Measurements from ENCODE around the gene TRMT44. TPM values are rescaled to one million over a fixed set of nuclear protein-coding genes. Genes with fewer than 3 reads are reported as not detected.

The TRMT44 gene
- total and polyA plus RNA-seq, 7 donors: 2.1 to 29.1 (median 14.2) TPM

GRCh38 chr4:8494218-8494617 lies 53.6 kb downstream of the TRMT44 start:
- intact Hi-C loops (cut with DNase I): no loop called here
- no peak for DNase-seq
- WGBS, 2 donors: 82 to 90% methylated on average over 3 of the region's 3 CpGs
- Histone ChIP-seq H3K4me1 (no peaks in the 10 kb centered on the region), H3K27ac (no peak overlapping the region), H3K9me3 (no peaks in the 10 kb centered on the region), H3K4me3 (no peak overlapping the region), H3K36me3 (no peaks in the 10 kb centered on the region), H3K27me3 (no peaks in the 10 kb centered on the region)
- TF ChIP-seq EP300 (IDR thresholded peaks at IDR 0.05) (no peak), POLR2A (IDR thresholded peaks at IDR 0.05) (no peak), POLR2AphosphoS5 (IDR thresholded peaks at IDR 0.05) (no peak)
- TF ChIP-seq, protein P1, sequence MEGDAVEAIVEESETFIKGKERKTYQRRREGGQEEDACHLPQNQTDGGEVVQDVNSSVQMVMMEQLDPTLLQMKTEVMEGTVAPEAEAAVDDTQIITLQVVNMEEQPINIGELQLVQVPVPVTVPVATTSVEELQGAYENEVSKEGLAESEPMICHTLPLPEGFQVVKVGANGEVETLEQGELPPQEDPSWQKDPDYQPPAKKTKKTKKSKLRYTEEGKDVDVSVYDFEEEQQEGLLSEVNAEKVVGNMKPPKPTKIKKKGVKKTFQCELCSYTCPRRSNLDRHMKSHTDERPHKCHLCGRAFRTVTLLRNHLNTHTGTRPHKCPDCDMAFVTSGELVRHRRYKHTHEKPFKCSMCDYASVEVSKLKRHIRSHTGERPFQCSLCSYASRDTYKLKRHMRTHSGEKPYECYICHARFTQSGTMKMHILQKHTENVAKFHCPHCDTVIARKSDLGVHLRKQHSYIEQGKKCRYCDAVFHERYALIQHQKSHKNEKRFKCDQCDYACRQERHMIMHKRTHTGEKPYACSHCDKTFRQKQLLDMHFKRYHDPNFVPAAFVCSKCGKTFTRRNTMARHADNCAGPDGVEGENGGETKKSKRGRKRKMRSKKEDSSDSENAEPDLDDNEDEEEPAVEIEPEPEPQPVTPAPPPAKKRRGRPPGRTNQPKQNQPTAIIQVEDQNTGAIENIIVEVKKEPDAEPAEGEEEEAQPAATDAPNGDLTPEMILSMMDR (IDR thresholded peaks at IDR 0.05): no peak

DNA sequence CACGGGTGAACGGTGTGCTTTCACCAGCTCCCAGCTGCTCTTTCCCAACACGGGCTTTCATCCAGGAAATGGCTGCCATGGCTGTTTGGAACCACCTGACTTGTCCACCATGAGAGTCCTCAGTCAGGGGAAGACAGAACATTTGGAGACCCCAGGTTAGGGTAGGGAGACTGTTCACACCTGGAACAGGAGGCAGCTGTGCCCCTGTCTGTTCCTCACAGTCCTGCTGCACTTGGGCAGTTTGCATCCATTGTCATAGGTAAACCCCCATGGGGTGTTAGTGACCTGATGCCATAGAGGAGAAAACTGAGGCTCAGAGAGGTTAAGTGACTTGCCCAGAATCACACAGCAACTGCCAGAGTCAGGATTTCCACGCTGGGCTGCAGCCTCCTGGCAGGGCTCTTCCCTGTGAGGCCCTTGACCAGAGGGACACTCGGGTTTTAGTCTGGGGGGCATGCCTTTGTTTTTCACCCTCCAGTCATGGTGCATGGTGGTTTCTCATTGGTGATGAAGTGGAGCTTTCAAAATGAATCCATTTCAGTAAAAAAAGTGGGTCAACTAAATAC lies 54.5 kb downstream of the TRMT44 start:
- intact Hi-C loops (cut with DNase I): no loop called here
- DNase-seq: no peak

GRCh38 chr4:8495803-8496202 lies 55.2 kb downstream of the TRMT44 start:
- Histone ChIP-seq H3K36me3 (no peaks in the 10 kb centered on the region), H3K4me3 (no peak overlapping the region), H3K27me3 (no peaks in the 10 kb centered on the region), H3K9me3 (no peaks in the 10 kb centered on the region), H3K27ac (no peak overlapping the region), H3K4me1 (no peaks in the 10 kb centered on the region)
- no peak for DNase-seq
- WGBS, 2 donors: 92 to 93% methylated on average over 3 of the region's 3 CpGs
- intact Hi-C loops (cut with DNase I): no loop called here
- TF ChIP-seq POLR2AphosphoS5 (IDR thresholded peaks at IDR 0.05) (no peak), POLR2A (IDR thresholded peaks at IDR 0.05) (no peak), EP300 (IDR thresholded peaks at IDR 0.05) (no peak)
- TF ChIP-seq, protein P1 (IDR thresholded peaks at IDR 0.05): no peak

More for the DNA sequence above, 54.5 kb downstream of the TRMT44 start:
- Histone ChIP-seq H3K27me3 (no peaks in the 10 kb centered on the region), H3K4me1 (no peaks in the 10 kb centered on the region), H3K9me3 (no peaks in the 10 kb centered on the region), H3K36me3 (no peaks in the 10 kb centered on the region), H3K27ac (no peak overlapping the region), H3K4me3 (no peak overlapping the region)
- no peak for TF ChIP-seq POLR2AphosphoS5 (IDR thresholded peaks at IDR 0.05)
- TF ChIP-seq POLR2A (IDR thresholded peaks at IDR 0.05): no peak
- TF ChIP-seq EP300 (IDR thresholded peaks at IDR 0.05): no peak
- TF ChIP-seq, protein P1 (IDR thresholded peaks at IDR 0.05): no peak
- WGBS, 2 donors: 91 to 93% methylated on average over 5 of the region's 5 CpGs

DNA sequence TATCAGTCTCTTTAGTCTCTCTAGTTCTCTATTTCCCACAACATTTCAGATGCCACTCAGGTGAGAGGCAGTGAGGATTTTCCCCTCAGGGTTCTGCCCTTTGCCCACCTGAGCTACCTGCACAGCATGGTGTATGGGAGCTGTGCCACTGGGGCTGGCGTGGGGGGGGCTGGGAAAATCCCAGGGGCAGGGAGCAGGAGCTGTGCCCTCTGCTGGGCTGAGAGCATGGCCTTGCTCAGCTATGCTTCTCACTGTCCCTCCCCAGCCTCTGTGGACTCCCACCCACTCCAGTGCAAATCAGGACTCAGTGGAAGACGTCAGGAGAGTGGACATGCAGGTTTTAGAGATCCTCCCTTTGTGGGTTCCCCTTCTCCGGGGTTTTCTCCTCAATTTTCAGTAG lies 57.2 kb downstream of the TRMT44 start:
- Histone ChIP-seq H3K4me1 (no peaks in the 10 kb centered on the region), H3K9me3 (no peaks in the 10 kb centered on the region), H3K36me3 (no peaks in the 10 kb centered on the region), H3K27me3 (no peaks in the 10 kb centered on the region), H3K4me3 (no peak overlapping the region), H3K27ac (no peak overlapping the region)
- no peak for TF ChIP-seq EP300 (IDR thresholded peaks at IDR 0.05)
- TF ChIP-seq POLR2AphosphoS5 (IDR thresholded peaks at IDR 0.05): no peak
- TF ChIP-seq POLR2A (IDR thresholded peaks at IDR 0.05): no peak
- TF ChIP-seq, protein P1 (IDR thresholded peaks at IDR 0.05): no peak
- 84 to 90% methylated on average over 3 of the region's 3 CpGs for WGBS, 2 donors
- DNase-seq: no peak
- intact Hi-C loops (cut with DNase I): no loop called here

- TF ChIP-seq POLR2A (IDR thresholded peaks at IDR 0.05) (no peak), POLR2AphosphoS5 (IDR thresholded peaks at IDR 0.05) (no peak), EP300 (IDR thresholded peaks at IDR 0.05) (no peak)
- TF ChIP-seq, protein P1 (IDR thresholded peaks at IDR 0.05): no peak
- Histone ChIP-seq H3K27ac (no peak overlapping the region), H3K27me3 (no peaks in the 10 kb centered on the region), H3K36me3 (no peaks in the 10 kb centered on the region), H3K4me1 (peaks cover 0 to 18% (median 15%) of the 10 kb centered on the region in 4 donors), H3K4me3 (no peak overlapping the region), H3K9me3 (no peaks in the 10 kb centered on the region)
- no peak for DNase-seq
- WGBS, 2 donors: 78 to 79% methylated on average over 7 of the region's 7 CpGs
- intact Hi-C loops (cut with DNase I): no loop called here
Observed at GRCh38 chr4:8500966-8501365, 60.4 kb downstream of the TRMT44 start.
